Measurements from ENCODE around the gene SHC3.

Gene SHC3

GRCh38 chr9:89097219-89097618 is 81.4 kb downstream of the SHC3 start:
- peak; percentile 70 for FAIRE-seq

GRCh38 chr9:89096807-89097206 is 81.8 kb downstream of the SHC3 start:
- no peak for FAIRE-seq

GRCh38 chr9:89095761-89096528 is 82.7 kb downstream of the SHC3 start:
- no peak for FAIRE-seq

- no peak for FAIRE-seq
These were observed 85.2 kb downstream of the SHC3 start for GRCh38 chr9:89093201-89093975.

GRCh38 chr9:89089176-89089575 is 89.4 kb downstream of the SHC3 start:
- no peak for FAIRE-seq

- FAIRE-seq = no peak
These were observed 95.0 kb downstream of the SHC3 start for GRCh38 chr9:89083626-89084025.

GRCh38 chr9:89080193-89080592 is 98.4 kb downstream of the SHC3 start:
- FAIRE-seq = no peak

GRCh38 chr9:89079391-89079790 is 99.2 kb downstream of the SHC3 start:
- FAIRE-seq = no peak

- FAIRE-seq = no peak
These were observed 99.8 kb downstream of the SHC3 start for GRCh38 chr9:89078860-89079259.

- FAIRE-seq = no peak
These were observed 100.2 kb downstream of the SHC3 start for GRCh38 chr9:89078421-89078820.

- no peak for FAIRE-seq
These were observed 101.1 kb downstream of the SHC3 start for GRCh38 chr9:89077519-89077918.

GRCh38 chr9:89073397-89073796 is 105.2 kb downstream of the SHC3 start:
- FAIRE-seq = no peak

GRCh38 chr9:89071591-89071990 is 107.0 kb downstream of the SHC3 start:
- FAIRE-seq = no peak

GRCh38 chr9:89066835-89067234 is 111.8 kb downstream of the SHC3 start:
- FAIRE-seq = no peak

- no peak for FAIRE-seq
These were observed 112.7 kb downstream of the SHC3 start for GRCh38 chr9:89065921-89066320.

GRCh38 chr9:89060790-89061189 is 117.8 kb downstream of the SHC3 start:
- FAIRE-seq = no peak

GRCh38 chr9:89059925-89060506 is 118.6 kb downstream of the SHC3 start:
- no peak for FAIRE-seq

- no peak for FAIRE-seq
These were observed 119.7 kb downstream of the SHC3 start for GRCh38 chr9:89058906-89059305.

- FAIRE-seq = no peak
These were observed 123.6 kb downstream of the SHC3 start for GRCh38 chr9:89054865-89055495.

- FAIRE-seq = no peak
These were observed 125.3 kb downstream of the SHC3 start for GRCh38 chr9:89053301-89053700.

GRCh38 chr9:89052470-89053097 is 126.0 kb downstream of the SHC3 start:
- no peak for FAIRE-seq

- no peak for FAIRE-seq
These were observed 127.1 kb downstream of the SHC3 start for GRCh38 chr9:89051421-89052025.
